A549 (cell line): ENCODE data around the gene FGF1. TPM values are rescaled to one million over a fixed set of nuclear protein-coding genes. Genes with fewer than 3 reads are reported as not detected.

ENCODE experiments used
- ATAC-seq, 2 experiments: fragments of 200-7000 bp in 1 of 2; fragments of >200 bp in 1 of 2; cut with Nextera tagmentation in 1 of 2; cut with Tn5 transposase in 1 of 2; 3 replicates each; pipeline versions ENCODE4 v1.8.0 to v1.9.1; 2018 to 2020; ENCODE audit warnings: mild to moderate bottlenecking in 1 of 2, moderate library complexity in 1 of 2
- CTCF ChIA-PET: fragments of 300-600 bp; sonication (Branson Sonifier 250); formaldehyde crosslinking; extraction: SDS; loops from one replicate; lab custom pipeline; 2021; ENCODE audit warnings: antibody characterized with exemption, inconsistent platforms; lab: Yijun Ruan, JAX
- POLR2A ChIA-PET: fragments of 350-600 bp; formaldehyde crosslinking; extraction: SDS; loops from one replicate; lab custom pipeline; 2021; ENCODE audit warnings: antibody characterized with exemption, inconsistent platforms; lab: Yijun Ruan, JAX
- DNase-seq, 2 experiments: peaks; one replicate each; pipeline versions ENCODE4 v3.0.0 to v3.0.0-alpha.2; 2011 to 2016; ENCODE audit warnings: low read depth in 1 of 2, low spot score in 1 of 2
- FAIRE-seq: peaks from 2 replicates; lab custom pipeline; 2011; peaks lifted over from hg19 to GRCh38; lab: Jason Lieb, UNC
- H3K27ac ChIP-seq, 2 experiments: fragments of >200 bp; sonication (Bioruptor Twin); formaldehyde crosslinking; 3 replicates each; pipeline ENCODE4 v1.5.1; 2016 to 2017
- H3K4me1 ChIP-seq: fragments of >200 bp; sonication (Bioruptor Twin); formaldehyde crosslinking; 3 replicates; pipeline ENCODE4 v1.6.1; 2016
- H3K4me2 ChIP-seq: fragments of >200 bp; sonication (Bioruptor Twin); formaldehyde crosslinking; 3 replicates; pipeline ENCODE4 v1.6.1; 2016
- H3K4me3 ChIP-seq: fragments of >200 bp; sonication (Bioruptor Twin); formaldehyde crosslinking; 3 replicates; pipeline ENCODE4 v1.5.1; 2016
- H3K9me3 ChIP-seq: fragments of >200 bp; sonication (Bioruptor Twin); formaldehyde crosslinking; 3 replicates; pipeline ENCODE4 v1.6.1; 2016
- BCL3 ChIP-seq: fragments of >200 bp; sonication (Bioruptor Twin); formaldehyde crosslinking; IDR thresholded peaks from 3 replicates; pipeline ENCODE4 v1.6.1; 2016
- BHLHE40 ChIP-seq: IDR thresholded peaks from 2 replicates; pipeline ENCODE4 v1.6.1; 2012; ENCODE audit warnings: low read depth, low read length, inconsistent platforms
- CEBPB ChIP-seq, 2 experiments: fragments of >200 bp in 1 of 2; sonication (Bioruptor Twin) in 1 of 2; formaldehyde crosslinking in 1 of 2; IDR thresholded peaks; 2 replicates each; pipeline ENCODE4 v1.6.1; 2012 to 2016
- CTCF ChIP-seq: fragments of >200 bp; sonication (Bioruptor Twin); formaldehyde crosslinking; IDR thresholded peaks from 3 replicates; pipeline ENCODE4 v1.5.1; 2016
- FOSL2 ChIP-seq, 2 experiments: fragments of 450-650 bp in 1 of 2; fragments of >200 bp in 1 of 2; sonication (Bioruptor Twin) in 1 of 2; formaldehyde crosslinking; IDR thresholded peaks; 2 replicates each; pipeline versions ENCODE4 v1.5.0 to v1.6.1; 2016 to 2020; ENCODE audit warnings: mild to moderate bottlenecking in 1 of 2, moderate library complexity in 1 of 2
- FOXS1 ChIP-seq: fragments of 250-450 bp; sonication (Bioruptor Pico); IDR thresholded peaks from 2 replicates; pipeline ENCODE4 v1.5.0; 2020; ENCODE audit warnings: mild to moderate bottlenecking, moderate library complexity
- HEYL ChIP-seq: fragments of 250-450 bp; sonication (Bioruptor Pico); IDR thresholded peaks from 2 replicates; pipeline ENCODE4 v1.8.0; 2021; ENCODE audit warnings: mild to moderate bottlenecking, moderate library complexity
- JUNB ChIP-seq: fragments of >200 bp; sonication (Bioruptor Twin); formaldehyde crosslinking; IDR thresholded peaks from 2 replicates; pipeline ENCODE4 v1.6.1; 2016
- KDM1A ChIP-seq: fragments of 200-600 bp; sonication (generic); IDR thresholded peaks from 2 replicates; pipeline ENCODE4 v1.6.1; 2016; ENCODE audit warnings: low read depth, mild to moderate bottlenecking
- MAZ ChIP-seq: fragments of 150-350 bp; IDR thresholded peaks from 2 replicates; pipeline ENCODE4 v1.6.1; 2014; ENCODE audit warnings: antibody characterized with exemption, low read depth, low read length, borderline replicate concordance
- MYC ChIP-seq: IDR thresholded peaks from 2 replicates; pipeline ENCODE4 v1.6.1; 2012; ENCODE audit warnings: mild to moderate bottlenecking, inconsistent platforms, low read length, improper control_type of control experiment, borderline replicate concordance
- NPAS2 ChIP-seq: fragments of 250-450 bp; sonication (Bioruptor Pico); IDR thresholded peaks from 2 replicates; pipeline ENCODE4 v1.8.0; 2022; ENCODE audit warnings: mild to moderate bottlenecking, moderate library complexity, borderline replicate concordance
- PHF8 ChIP-seq: fragments of 200-600 bp; sonication (generic); IDR thresholded peaks from 2 replicates; pipeline ENCODE4 v1.6.1; 2016; ENCODE audit warnings: low read depth, mild to moderate bottlenecking, antibody characterized with exemption, moderate library complexity, borderline replicate concordance
- POLR2AphosphoS2 ChIP-seq: conservative IDR thresholded peaks from 2 replicates; pipeline ENCODE4 v1.6.1; 2012; ENCODE audit warnings: low read length, improper control_type of control experiment, inconsistent platforms
- RAD21 ChIP-seq, 2 experiments: fragments of >200 bp in 1 of 2; sonication (Bioruptor Twin) in 1 of 2; formaldehyde crosslinking in 1 of 2; IDR thresholded peaks in 1 of 2; conservative IDR thresholded peaks in 1 of 2; 2 replicates in 1 of 2; 3 replicates in 1 of 2; pipeline ENCODE4 v1.6.1; 2012 to 2018; ENCODE audit warnings: inconsistent platforms in 1 of 2
- RCOR1 ChIP-seq: fragments of 150-350 bp; IDR thresholded peaks from 2 replicates; pipeline ENCODE4 v1.6.1; 2014; ENCODE audit warnings: antibody characterized with exemption, low read length, low read depth
- SREBF2 ChIP-seq: fragments of 450-650 bp; IDR thresholded peaks from 2 replicates; pipeline ENCODE4 v1.6.1; 2014; ENCODE audit warnings: mild to moderate bottlenecking, moderate library complexity
- TP53 ChIP-seq: fragments of 250-450 bp; sonication (Bioruptor Pico); IDR thresholded peaks from 2 replicates; pipeline ENCODE4 v1.5.0; 2021; ENCODE audit warnings: mild to moderate bottlenecking, moderate library complexity
- ZFP36 ChIP-seq: fragments of 450-650 bp; IDR thresholded peaks from 2 replicates; pipeline ENCODE4 v1.6.1; 2014; ENCODE audit warnings: borderline replicate concordance; ENCODE audit not compliant: partially characterized antibody
- WGBS: methylation state at CpG from one replicate; pipeline ENCODE4 v1.1.6; 2017; ENCODE audit errors: missing lambda C conversion rate; 5-methylcytosine and 5-hydroxymethylcytosine counted together
- polyA plus RNA-seq, 4 experiments: library from polyadenylated mRNA; depleted of rRNA in 3 of 4; stranded (reverse); fragments of >200 nt; fragmentation: RNase III in 1 of 4; extraction: RNeasy Plus Mini Kit Qiagen cat#74134 plus additional on column Dnase treatment in 1 of 4; gene quantifications; 2 replicates in 3 of 4; 3 replicates in 1 of 4; pipeline ENCODE4 v1.2.3, GENCODE V29; 2011 to 2017

The FGF1 gene
- polyA plus RNA-seq, 2 of the 4 experiments (the other 2 are of a cell fraction) = 0.05 to 0.40 TPM

- CTCF ChIA-PET = interaction anchor here (0.6 to 6.4 kb wide), 6 partner anchors 13 to 105 kb away, joined by 3 to 44 read pairs (median 14); no protein-coding TSS in a partner anchor
- Histone ChIP-seq H3K4me1 (peaks cover 8% of the 10 kb centered on the region), H3K27ac (no peak overlapping the region), H3K4me2 (no peak overlapping the region), H3K4me3 (no peak overlapping the region), H3K9me3 (no peaks in the 10 kb centered on the region)
- DNase-seq = no peak
- FAIRE-seq = no peak
- 75% methylated on average over 7 of the region's 7 CpGs for WGBS
- no peak for TF ChIP-seq POLR2AphosphoS2
- no peak for TF ChIP-seq KDM1A
- no peak for TF ChIP-seq CTCF
- no peak for TF ChIP-seq RAD21 (conservative IDR thresholded peaks at IDR 0.05 in 1 of 2, IDR thresholded peaks at IDR 0.05 in 1 of 2)
- TF ChIP-seq ZFP36 = no peak
- TF ChIP-seq MAZ = no peak
- ATAC-seq = no peak
- POLR2A ChIA-PET = no interaction called here
Observed at GRCh38 chr5:142608081-142608480, 77.8 kb downstream of the FGF1 start.

- POLR2A ChIA-PET = no interaction called here
Observed at GRCh38 chr5:142605611-142606010, 80.3 kb downstream of the FGF1 start.

GRCh38 chr5:142602720-142603245, 83.1 kb downstream of the FGF1 start:
- Histone ChIP-seq H3K4me3 (no peak overlapping the region), H3K4me2 (peak overlapping the region; percentile 24), H3K27ac (peak overlapping the region; percentile 63 to 82), H3K4me1 (peaks cover 50% of the 10 kb centered on the region), H3K9me3 (no peaks in the 10 kb centered on the region)
- POLR2A ChIA-PET = interaction anchor here (0.6 kb wide), 1 partner anchor 278 kb away, joined by 6 read pairs; the partner anchor contains the start of gene SPRY4
- no peak for FAIRE-seq
- WGBS = 51% methylated on average over 4 of the region's 4 CpGs
- peak in 1 of 2 experiments; percentile 36 for DNase-seq
- ATAC-seq = peak; percentile 11 to 32; a peak in 1 of 6 replicates
- TF ChIP-seq FOSL2 (IDR thresholded peaks at IDR 0.05) = no peak; the same call in 1 of the 2 replicates
- TF ChIP-seq FOSL2 (CRISPR knock-in tag; IDR thresholded peaks at IDR 0.05) = peak; percentile 59
- TF ChIP-seq JUNB = peak; percentile 57; the same call in 1 of the 2 replicates
- no peak for TF ChIP-seq PHF8
- TF ChIP-seq CEBPB (IDR thresholded peaks at IDR 0.05) = peak in 1 of 2 experiments; percentile 27; a peak in 1 of 4 replicates
- CTCF ChIA-PET = interaction anchor here (0.6 to 6.4 kb wide), 10 partner anchors 8 to 496 kb away, joined by 3 to 40 read pairs (median 5); no protein-coding TSS in a partner anchor

More at GRCh38 chr5:142605611-142606010, 80.3 kb downstream of the FGF1 start:
- FAIRE-seq (no peak), DNase-seq (no peak), ATAC-seq (no peak)
- CTCF ChIA-PET = interaction anchor here (0.7 to 6.4 kb wide), 9 partner anchors 10 to 112 kb away, joined by 3 to 44 read pairs (median 10); no protein-coding TSS in a partner anchor
- TF ChIP-seq NPAS2 (CRISPR knock-in tag) = no peak
- TF ChIP-seq BHLHE40 = no peak
- no peak for TF ChIP-seq BCL3
- TF ChIP-seq FOXS1 = no peak
- no peak for TF ChIP-seq TP53 (CRISPR knock-in tag)
- no peak for TF ChIP-seq ZFP36
- TF ChIP-seq RCOR1 = no peak
- TF ChIP-seq MYC = no peak
- no peak for TF ChIP-seq SREBF2
- no peak for TF ChIP-seq HEYL (CRISPR knock-in tag)
- H3K27ac ChIP-seq = no peak overlapping the region
- 74% methylated on average over 5 of the region's 5 CpGs for WGBS
- H3K4me2 ChIP-seq = no peak overlapping the region
- peaks cover 28% of the 10 kb centered on the region for H3K4me1 ChIP-seq
- no peak overlapping the region for H3K4me3 ChIP-seq
- H3K9me3 ChIP-seq = no peaks in the 10 kb centered on the region
